Fibroblast of peridontal ligament (primary cell): ENCODE results near the gene CSF1.
"Not testable (repeated sequence)": the region's sequence is repeated elsewhere in the genome, so short reads cannot be mapped to it uniquely, and the experiment has no call there.

Experiments used
- DNase-seq: peaks from one replicate; pipeline ENCODE4 v3.0.0-alpha.2; 2010; ENCODE audit errors: extremely low read depth

CSF1 gene, protein sequence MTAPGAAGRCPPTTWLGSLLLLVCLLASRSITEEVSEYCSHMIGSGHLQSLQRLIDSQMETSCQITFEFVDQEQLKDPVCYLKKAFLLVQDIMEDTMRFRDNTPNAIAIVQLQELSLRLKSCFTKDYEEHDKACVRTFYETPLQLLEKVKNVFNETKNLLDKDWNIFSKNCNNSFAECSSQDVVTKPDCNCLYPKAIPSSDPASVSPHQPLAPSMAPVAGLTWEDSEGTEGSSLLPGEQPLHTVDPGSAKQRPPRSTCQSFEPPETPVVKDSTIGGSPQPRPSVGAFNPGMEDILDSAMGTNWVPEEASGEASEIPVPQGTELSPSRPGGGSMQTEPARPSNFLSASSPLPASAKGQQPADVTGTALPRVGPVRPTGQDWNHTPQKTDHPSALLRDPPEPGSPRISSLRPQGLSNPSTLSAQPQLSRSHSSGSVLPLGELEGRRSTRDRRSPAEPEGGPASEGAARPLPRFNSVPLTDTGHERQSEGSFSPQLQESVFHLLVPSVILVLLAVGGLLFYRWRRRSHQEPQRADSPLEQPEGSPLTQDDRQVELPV

GRCh38 chr1:109910123-109910962 lies at the start of gene CSF1:
CSF1 (plus strand) TSS chr1:109910849; CDS start chr1:109911024, 175 bp downstream.
- DNase-seq = peak; percentile 92

- DNase-seq = not testable (repeated sequence)
Observed at GRCh38 chr1:109861616-109862015, 49.0 kb upstream of the CSF1 start.

- DNase-seq = peak; percentile 60
Observed at GRCh38 chr1:109863667-109864046, 47.0 kb upstream of the CSF1 start.

- peak; percentile 81 for DNase-seq
Observed at GRCh38 chr1:109864047-109864822, 46.4 kb upstream of the CSF1 start.

DNA sequence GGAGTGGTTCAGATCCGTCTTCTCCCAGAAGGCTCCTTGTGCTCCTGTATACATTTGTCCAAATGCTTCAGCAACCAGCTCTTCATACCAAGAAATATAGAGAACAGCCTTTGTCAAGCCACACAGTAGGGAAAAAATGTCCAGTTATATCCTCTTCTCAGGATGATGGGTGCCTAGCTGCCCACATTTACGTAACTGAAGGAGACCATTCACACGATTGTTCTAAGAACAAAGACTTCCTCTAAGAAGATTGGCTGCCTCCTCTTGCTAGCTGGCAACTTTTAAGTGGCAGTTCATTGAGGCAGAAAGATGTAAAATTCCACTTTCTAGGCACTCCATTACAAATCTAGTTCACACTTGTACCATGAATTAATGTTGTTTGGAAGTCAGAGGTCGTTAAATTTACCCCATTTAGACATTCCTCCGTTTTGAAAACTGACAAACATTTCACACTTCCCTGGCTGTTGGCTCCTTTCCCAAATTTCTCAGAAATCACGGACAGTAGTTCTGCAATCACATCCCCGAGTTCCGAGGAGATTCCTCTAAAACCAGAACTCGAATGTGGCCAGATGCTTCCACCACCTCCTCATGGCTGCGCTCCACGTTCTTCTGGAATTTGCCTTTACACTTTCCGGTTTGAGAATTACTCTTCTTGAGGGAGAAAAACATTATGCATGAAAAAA lies 45.6 kb upstream of the CSF1 start:
- DNase-seq = peak; percentile 85

- DNase-seq = no peak
Observed at GRCh38 chr1:109866071-109866470, 44.6 kb upstream of the CSF1 start.

DNA sequence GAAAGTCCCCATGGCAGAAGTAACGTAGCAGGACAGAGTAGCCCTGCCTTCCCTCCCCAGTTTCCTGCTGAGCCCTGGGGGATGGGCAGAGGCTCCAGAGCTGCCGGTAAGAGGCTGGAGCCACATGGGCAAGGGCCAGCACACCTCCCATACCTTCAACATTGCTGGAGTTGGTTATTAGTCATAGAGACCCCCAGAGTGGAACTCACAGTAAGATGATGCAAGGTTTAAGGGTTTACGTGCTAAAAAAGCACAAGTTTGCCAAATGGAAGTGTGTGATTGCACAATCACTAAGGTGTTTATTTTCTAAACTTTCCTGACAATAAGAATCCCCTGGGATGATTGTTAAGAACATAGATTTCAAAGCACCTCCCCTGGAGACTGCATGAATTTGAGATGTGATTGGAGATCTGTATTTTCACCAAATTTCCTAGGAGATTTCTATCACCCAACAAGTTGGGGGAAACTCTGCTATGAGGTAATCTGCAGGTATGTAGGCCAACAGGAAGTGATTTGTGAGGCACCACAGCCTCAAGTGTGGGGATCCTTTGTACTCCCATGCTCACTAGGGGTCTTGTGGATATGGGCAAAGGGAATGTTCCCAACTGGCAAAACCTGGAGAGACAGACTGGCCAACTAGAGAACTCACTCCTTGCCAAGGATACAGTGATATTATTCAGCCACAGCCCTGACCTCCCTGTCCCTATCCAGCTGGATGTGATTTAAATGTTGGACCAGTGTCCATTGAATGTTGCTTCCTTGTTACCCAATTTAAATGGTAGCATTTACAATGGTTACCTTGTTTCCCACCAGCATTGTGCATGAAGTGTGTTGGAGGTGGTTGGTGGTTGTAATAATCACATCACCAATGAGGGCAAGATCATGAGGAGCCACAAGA lies 37.1 kb upstream of the CSF1 start:
- peak; percentile 61 for DNase-seq

DNA sequence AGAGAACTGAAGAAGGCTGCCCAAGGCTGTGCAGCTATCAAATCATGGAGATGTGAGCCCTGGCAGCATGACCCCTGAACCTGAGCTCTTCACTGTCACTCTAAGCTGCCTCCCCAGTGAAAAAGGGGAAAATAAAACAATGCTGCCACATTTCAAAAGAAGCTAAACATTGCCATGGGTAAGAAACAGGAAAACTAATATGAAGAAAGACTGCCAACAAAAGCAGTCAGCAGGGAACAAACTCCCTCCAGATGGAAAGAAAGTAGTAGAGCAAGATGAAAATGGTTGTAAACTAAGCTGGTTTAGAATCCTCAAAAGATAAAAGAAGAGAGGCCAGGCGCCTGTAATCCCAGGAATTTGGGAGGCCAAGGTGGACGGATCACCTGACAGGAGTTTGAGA lies 36.2 kb upstream of the CSF1 start:
- peak; percentile 47 for DNase-seq

DNA sequence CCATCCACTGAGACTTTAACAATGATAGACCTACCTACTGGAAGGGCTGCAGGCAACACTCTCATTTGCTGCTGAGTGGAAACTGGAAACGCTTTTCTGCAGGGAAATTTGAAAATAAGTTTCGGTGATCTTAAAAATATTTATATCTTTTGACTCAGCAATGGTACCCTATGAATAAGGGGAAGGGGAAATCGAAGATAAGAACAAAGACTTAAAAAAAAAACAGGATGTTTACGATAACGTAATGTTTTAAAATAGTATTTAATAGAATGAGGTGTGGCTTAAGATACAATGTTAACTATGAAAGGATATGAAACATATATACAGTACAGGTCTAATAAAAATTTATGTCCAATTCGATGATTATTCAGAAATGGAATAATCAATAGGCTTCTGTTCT lies 34.8 kb upstream of the CSF1 start:
- no peak for DNase-seq

- peak; percentile 53 for DNase-seq
Observed at GRCh38 chr1:109876617-109877316, 33.9 kb upstream of the CSF1 start.

DNA sequence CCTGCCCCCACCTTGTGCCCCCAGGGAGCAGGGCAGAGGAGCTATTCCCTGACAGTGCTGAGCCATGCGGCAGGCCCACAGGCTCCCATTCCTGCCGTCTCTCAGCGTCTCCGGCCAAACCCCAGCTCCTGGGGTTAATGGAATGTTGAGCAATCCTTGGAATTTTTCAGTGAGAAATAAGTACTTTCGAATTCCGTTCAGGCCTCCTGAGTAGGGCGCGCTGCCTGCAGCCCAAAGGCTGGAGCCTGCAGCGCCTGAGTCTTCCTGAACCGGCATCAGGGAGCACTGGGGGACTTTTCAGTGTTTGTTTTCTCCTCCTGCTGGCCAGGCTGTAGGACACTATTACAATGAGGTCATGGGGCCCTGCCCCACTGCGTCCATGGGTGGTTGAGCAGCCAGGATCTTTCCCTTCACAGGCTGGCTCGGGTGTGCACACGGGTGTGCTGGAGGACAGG lies 33.3 kb upstream of the CSF1 start:
- DNase-seq = peak; percentile 96

- DNase-seq = no peak
Observed at GRCh38 chr1:109877776-109878175, 32.9 kb upstream of the CSF1 start.

- DNase-seq = no peak
Observed at GRCh38 chr1:109878531-109879104, 32.0 kb upstream of the CSF1 start.

DNA sequence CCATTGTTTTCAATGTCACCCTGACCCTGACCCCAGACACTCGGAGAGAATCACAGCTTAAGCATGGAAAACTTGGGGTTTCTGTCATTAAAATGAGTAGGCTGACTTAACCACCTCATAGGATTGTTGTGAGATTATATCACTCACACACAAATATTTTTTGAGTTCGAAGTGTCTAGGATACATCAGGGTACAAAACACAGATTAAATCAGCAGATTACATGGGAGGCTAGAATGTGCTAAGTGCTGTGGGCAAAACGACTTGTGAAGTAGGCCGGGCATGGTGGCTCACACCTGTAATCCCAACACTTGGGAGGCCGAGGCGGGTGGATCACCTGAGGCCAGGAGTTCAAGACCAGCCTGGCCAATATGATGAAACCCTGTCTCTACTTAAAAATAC lies 31.3 kb upstream of the CSF1 start:
- DNase-seq = not testable (repeated sequence)

DNA sequence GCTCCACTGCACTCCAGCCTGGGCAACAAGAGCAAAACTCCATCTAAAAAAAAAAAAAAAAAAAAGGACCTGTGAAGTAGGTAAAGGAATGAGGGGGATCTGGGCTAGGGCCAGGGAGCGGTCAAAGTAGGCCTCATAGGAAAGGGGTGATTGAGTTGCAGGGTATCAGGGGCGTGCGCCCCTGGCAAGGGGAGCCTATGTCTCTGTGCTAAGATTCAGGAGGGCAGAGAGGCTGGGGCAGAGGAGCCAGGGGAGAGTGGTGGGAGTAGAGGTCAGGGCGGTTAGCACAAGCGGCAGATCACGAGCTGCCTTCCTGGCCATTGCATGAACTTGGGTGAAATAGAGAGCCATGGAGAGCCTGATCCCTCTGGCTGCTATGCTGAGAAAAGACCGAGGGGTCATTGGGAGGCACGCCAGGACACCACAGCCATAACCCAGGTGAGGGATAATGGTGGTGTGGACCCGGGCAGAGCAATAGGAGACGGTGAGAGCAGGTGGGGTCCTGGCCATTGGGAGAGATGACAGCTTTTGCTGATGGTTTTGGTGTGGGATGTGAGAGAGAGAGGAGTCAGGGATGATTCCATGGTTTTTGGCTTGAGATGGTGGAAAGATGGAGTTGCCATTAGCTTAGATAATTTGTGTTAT lies 30.6 kb upstream of the CSF1 start:
- no peak for DNase-seq

- DNase-seq = no peak
Observed at GRCh38 chr1:109880971-109881894, 29.4 kb upstream of the CSF1 start.

DNA sequence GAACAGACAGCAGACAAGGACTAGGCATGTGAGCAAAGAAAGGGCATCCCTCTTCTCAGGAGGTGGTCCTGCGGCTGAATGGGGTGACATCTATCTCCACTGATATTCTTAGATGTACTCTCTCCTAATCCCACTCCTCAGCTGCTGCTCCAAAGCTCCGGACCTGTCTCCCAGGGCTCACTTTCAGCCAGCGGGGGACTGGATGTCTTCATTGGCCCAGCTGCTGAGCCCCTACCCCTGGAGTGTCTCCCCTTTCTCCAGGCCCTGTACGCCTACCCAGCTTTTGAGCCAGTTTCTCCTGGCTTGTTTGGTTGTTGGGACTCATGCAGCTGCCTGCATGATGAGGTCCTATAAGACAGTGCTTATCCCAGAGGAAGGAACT lies 28.8 kb upstream of the CSF1 start:
- no peak for DNase-seq
